Stimulated activated naive CD8-positive, alpha-beta T cell treated with anti-CD3 and anti-CD28 coated beads, Interleukin-15, Interleukin-2, amounts not matched to agents 100 ng/mL and 50 ng/mL, for 24 hours (primary cell): ENCODE measurements around the gene C14orf93.
"Not testable (repeated sequence)": the region's sequence is repeated elsewhere in the genome, so short reads cannot be mapped to it uniquely, and the experiment has no call there.

Experiments
- H3K27ac Mint-ChIP-seq: one replicate; pipeline ENCODE4 v1.8.0; 2021; ENCODE audit warnings: mild to moderate bottlenecking, mixed read lengths
- H3K27me3 Mint-ChIP-seq: one replicate; pipeline ENCODE4 v1.8.0; 2021; ENCODE audit warnings: mixed read lengths
- H3K36me3 Mint-ChIP-seq: one replicate; pipeline ENCODE4 v1.8.0; 2021; ENCODE audit warnings: low read depth, mixed read lengths
- H3K4me1 Mint-ChIP-seq: one replicate; pipeline ENCODE4 v1.8.0; 2021; ENCODE audit warnings: low read depth, mixed read lengths
- H3K4me3 Mint-ChIP-seq: one replicate; pipeline ENCODE4 v1.8.0; 2021; ENCODE audit warnings: mild to moderate bottlenecking, mixed read lengths
- H3K9me3 Mint-ChIP-seq: one replicate; pipeline ENCODE4 v1.8.0; 2021; ENCODE audit warnings: mixed read lengths

Gene C14orf93

GRCh38 chr14:22965916-22966782, 43.8 kb downstream of the C14orf93 start:
- H3K27ac Mint-ChIP-seq, H3K4me1 Mint-ChIP-seq, H3K4me3 Mint-ChIP-seq, H3K36me3 Mint-ChIP-seq, H3K9me3 Mint-ChIP-seq, H3K27me3 Mint-ChIP-seq: not testable (repeated sequence)

GRCh38 chr14:22962061-22962676, 47.8 kb downstream of the C14orf93 start:
- H3K27me3 Mint-ChIP-seq: no peaks in the 10 kb centered on the region
- no peaks in the 10 kb centered on the region for H3K36me3 Mint-ChIP-seq
- H3K4me3 Mint-ChIP-seq: no peak overlapping the region
- H3K9me3 Mint-ChIP-seq: no peaks in the 10 kb centered on the region
- peaks cover 8% of the 10 kb centered on the region for H3K4me1 Mint-ChIP-seq
- no peak overlapping the region for H3K27ac Mint-ChIP-seq

- Mint-ChIP-seq H3K9me3 (no peaks in the 10 kb centered on the region), H3K36me3 (peaks cover 22% of the 10 kb centered on the region), H3K27ac (peak overlapping the region; percentile 91), H3K27me3 (no peaks in the 10 kb centered on the region), H3K4me3 (peak overlapping the region; percentile 94), H3K4me1 (peaks cover 31% of the 10 kb centered on the region)
Measured at GRCh38 chr14:22955702-22956569, 54.0 kb downstream of the C14orf93 start.

- H3K4me3 Mint-ChIP-seq: no peak overlapping the region
- no peaks in the 10 kb centered on the region for H3K9me3 Mint-ChIP-seq
- peaks cover 24% of the 10 kb centered on the region for H3K4me1 Mint-ChIP-seq
- peaks cover 42% of the 10 kb centered on the region for H3K36me3 Mint-ChIP-seq
- no peaks in the 10 kb centered on the region for H3K27me3 Mint-ChIP-seq
- no peak overlapping the region for H3K27ac Mint-ChIP-seq
Measured at GRCh38 chr14:22952418-22952817, 57.5 kb downstream of the C14orf93 start.

- Mint-ChIP-seq H3K36me3 (peaks cover 48% of the 10 kb centered on the region), H3K4me1 (peaks cover 20% of the 10 kb centered on the region)
- not testable (repeated sequence) for H3K27me3 Mint-ChIP-seq, H3K9me3 Mint-ChIP-seq, H3K27ac Mint-ChIP-seq, H3K4me3 Mint-ChIP-seq
Measured at GRCh38 chr14:22951795-22952194, 58.1 kb downstream of the C14orf93 start.

GRCh38 chr14:22945642-22946041, 64.3 kb downstream of the C14orf93 start:
- Mint-ChIP-seq H3K4me1 (no peaks in the 10 kb centered on the region), H3K9me3 (no peaks in the 10 kb centered on the region), H3K27me3 (no peaks in the 10 kb centered on the region), H3K36me3 (peaks cover 49% of the 10 kb centered on the region), H3K4me3 (no peak overlapping the region), H3K27ac (no peak overlapping the region)

- H3K36me3 Mint-ChIP-seq: peaks cover 18% of the 10 kb centered on the region
- no peaks in the 10 kb centered on the region for H3K27me3 Mint-ChIP-seq
- no peak overlapping the region for H3K27ac Mint-ChIP-seq
- H3K4me3 Mint-ChIP-seq: no peak overlapping the region
- H3K4me1 Mint-ChIP-seq: no peaks in the 10 kb centered on the region
- no peaks in the 10 kb centered on the region for H3K9me3 Mint-ChIP-seq
Measured at GRCh38 chr14:22939684-22940083, 70.3 kb downstream of the C14orf93 start.
